B cell (primary cell): Measurements from ENCODE around the gene TPCN1. TPM values are rescaled to one million over a fixed set of nuclear protein-coding genes. Genes with fewer than 3 reads are reported as not detected.
A peak's percentile ranks its signal among the peaks of the same experiment; 100 is the strongest.

Experiments
- ATAC-seq: fragments of 200-7000 bp; cut with Tn5 transposase; one replicate; pipeline ENCODE4 v1.10.0; 2021; ENCODE audit warnings: low read depth, mild to moderate bottlenecking, moderate number of reproducible peaks, moderate library complexity
- CTCF ChIA-PET: fragments of 350-600 bp; sonication (Branson Sonifier 250); formaldehyde crosslinking; loops from one replicate; lab custom pipeline; 2021; ENCODE audit warnings: antibody characterized with exemption, inconsistent platforms; lab: Charles Lee
- POLR2A ChIA-PET: fragments of 350-600 bp; sonication (Branson Sonifier 250); formaldehyde crosslinking; loops from one replicate; lab custom pipeline; 2021; ENCODE audit warnings: antibody characterized with exemption; lab: Charles Lee
- DNase-seq: peaks from one replicate; pipeline ENCODE4 v3.0.0; 2013
- H2AFZ ChIP-seq: 2 replicates; pipeline ENCODE4 v1.6.1; 2012; ENCODE audit warnings: mild to moderate bottlenecking, low read depth, low read length; ENCODE audit not compliant: insufficient read depth, poor library complexity, severe bottlenecking
- H3K27ac ChIP-seq, 2 donors: 1 replicate in 1 of 2; 2 replicates in 1 of 2; pipeline ENCODE4 v1.5.1; 2012 to 2013; ENCODE audit warnings: low read length in 2 of 2, mild to moderate bottlenecking in 2 of 2, moderate library complexity in 1 of 2
- H3K27me3 ChIP-seq, 4 experiments: fragments of 200-600 bp in 1 of 4; sonication (generic) in 1 of 4; replicated peaks in 1 of 4; 1 replicate in 2 of 4; 2 replicates in 2 of 4; pipeline versions ENCODE4 v1.6.1 to v1.7.0; 2013 to 2016; ENCODE audit warnings: low read length in 3 of 4, mild to moderate bottlenecking in 2 of 4, mixed read lengths in 1 of 4, moderate library complexity in 1 of 4; ENCODE audit not compliant: insufficient read depth in 4 of 4, control insufficient read depth in 3 of 4; ENCODE audit errors: control extremely low read depth in 1 of 4
- H3K36me3 ChIP-seq, 2 experiments: replicated peaks in 1 of 2; 1 replicate in 1 of 2; 2 replicates in 1 of 2; pipeline versions ENCODE4 v1.6.1 to v1.7.1; 2013; ENCODE audit warnings: low read length in 1 of 2; ENCODE audit not compliant: insufficient read depth in 2 of 2, control insufficient read depth in 1 of 2; ENCODE audit errors: control extremely low read depth in 1 of 2, extremely low read depth in 1 of 2
- H3K4me1 ChIP-seq, 2 donors: fragments of 200-600 bp in 1 of 2; sonication (generic) in 1 of 2; 1 replicate in 1 of 2; 2 replicates in 1 of 2; pipeline versions ENCODE4 v1.5.1 to v1.6.1; 2013 to 2017; ENCODE audit warnings: low read length in 2 of 2; ENCODE audit not compliant: control insufficient read depth in 2 of 2, insufficient read depth in 2 of 2
- H3K4me2 ChIP-seq: replicated peaks from 2 replicates; pipeline ENCODE3; 2012; ENCODE audit warnings: mild to moderate bottlenecking, low read depth, low read length; ENCODE audit not compliant: poor library complexity, severe bottlenecking
- H3K4me3 ChIP-seq, 5 experiments: fragments of 200-600 bp in 1 of 5; sonication (generic) in 1 of 5; 1 replicate in 3 of 5; 2 replicates in 2 of 5; pipeline versions ENCODE4 v1.5.1 to v1.7.0; 2011 to 2016; ENCODE audit warnings: low read length in 4 of 5, mild to moderate bottlenecking in 4 of 5, low read depth in 2 of 5, control low read depth in 1 of 5, moderate library complexity in 1 of 5; ENCODE audit not compliant: insufficient read depth in 1 of 5; ENCODE audit errors: control extremely low read depth in 1 of 5, extremely low read depth in 1 of 5
- H3K79me2 ChIP-seq: fragments of 200-600 bp; sonication (generic); one replicate; pipeline ENCODE4 v1.6.0; 2016; ENCODE audit warnings: low read length; ENCODE audit not compliant: control insufficient read depth, insufficient read depth
- H3K9ac ChIP-seq: fragments of 200-600 bp; sonication (generic); 2 replicates; pipeline ENCODE4 v1.6.1; 2017; ENCODE audit warnings: mild to moderate bottlenecking, low read length, moderate library complexity
- H3K9me3 ChIP-seq, 3 donors: one replicate each; pipeline versions ENCODE4 v1.6.1 to v1.7.1; 2013; ENCODE audit warnings: low read length in 2 of 3; ENCODE audit not compliant: control insufficient read depth in 2 of 3, insufficient read depth in 1 of 3; ENCODE audit errors: control extremely low read depth in 1 of 3
- H4K20me1 ChIP-seq: 2 replicates; pipeline ENCODE4 v1.6.0; 2012; ENCODE audit warnings: mild to moderate bottlenecking, low read length; ENCODE audit not compliant: insufficient read depth, control insufficient read depth, poor library complexity, severe bottlenecking
- H3K27ac Mint-ChIP-seq: one replicate; pipeline ENCODE4 v1.8.0; 2021; ENCODE audit warnings: mixed read lengths
- H3K27me3 Mint-ChIP-seq: one replicate; pipeline ENCODE4 v1.8.0; 2021; ENCODE audit warnings: mixed read lengths
- H3K4me1 Mint-ChIP-seq: one replicate; pipeline ENCODE4 v1.8.0; 2021; ENCODE audit warnings: mixed read lengths
- H3K4me3 Mint-ChIP-seq: one replicate; pipeline ENCODE4 v1.8.0; 2021; ENCODE audit warnings: mixed read lengths
- H3K9me3 Mint-ChIP-seq: one replicate; pipeline ENCODE4 v1.8.0; 2022; ENCODE audit warnings: mixed read lengths; ENCODE audit not compliant: insufficient read depth
- CTCF ChIP-seq: fragments of 200-600 bp; IDR thresholded peaks from one replicate; pipeline ENCODE4 v1.8.0; 2022; ENCODE audit warnings: antibody characterized with exemption, mild to moderate bottlenecking
- EZH2 ChIP-seq: IDR thresholded peaks from 2 replicates; pipeline ENCODE4 v1.6.1; 2012; ENCODE audit warnings: borderline replicate concordance, low read depth, mild to moderate bottlenecking, moderate library complexity, low read length; ENCODE audit not compliant: insufficient read depth, poor library complexity, severe bottlenecking
- WGBS: methylation state at CpG from one replicate; pipeline ENCODE4 v1.1.5; 2013; ENCODE audit warnings: missing lambda C conversion rate; ENCODE audit not compliant: insufficient coverage; 5-methylcytosine and 5-hydroxymethylcytosine counted together
- intact Hi-C: fragments of 100-400 bp; cut with micrococcal nuclease; formaldehyde crosslinking; loops from one replicate; pipeline ENCODE4 v1.10.0; 2022
- polyA plus RNA-seq: library from polyadenylated mRNA; depleted of rRNA; stranded (reverse); fragments of >200 nt; gene quantifications from 2 replicates; pipeline ENCODE4 v1.2.3, GENCODE V29; 2012
- total RNA-seq, 2 donors: library from RNA; stranded (reverse); fragments of 120-200 nt in 1 of 2; gene quantifications; 1 replicate in 1 of 2; 2 replicates in 1 of 2; pipeline versions ENCODE4 v1.2.3 to v1.2.4, GENCODE V29; 2013 to 2022

The TPCN1 gene
- total and polyA plus RNA-seq, 2 donors (not counting 1 experiment from before 2014, with no cell fraction given), result 80.8 to 258 TPM

GRCh38 chr12:113257564-113257963 lies 36.3 kb downstream of the TPCN1 start:
- POLR2A ChIA-PET, result interaction anchor here (0.7 kb wide), 1 partner anchor 58 kb away, joined by 4 read pairs; no protein-coding TSS in a partner anchor
- H3K27me3 ChIP-seq, result no peaks in the 10 kb centered on the region
- peaks cover 0 to 18% (median 10%) of the 10 kb centered on the region in 3 donors for H3K9me3 ChIP-seq
- Mint-ChIP-seq H3K4me3 (no peak overlapping the region), H3K9me3 (peaks cover 8% of the 10 kb centered on the region), H3K27ac (no peak overlapping the region), H3K4me1 (peaks cover 24% of the 10 kb centered on the region), H3K27me3 (no peaks in the 10 kb centered on the region)
- ATAC-seq (no peak), DNase-seq (no peak)
- peaks cover 17 to 19% of the 10 kb centered on the region in 2 donors for H3K4me1 ChIP-seq
- no peak for TF ChIP-seq CTCF
- TF ChIP-seq EZH2, result no peak
- H3K27ac ChIP-seq, result no peak overlapping the region
- no peak overlapping the region for H3K4me2 ChIP-seq
- peaks cover 3 to 23% of the 10 kb centered on the region in 2 experiments for H3K36me3 ChIP-seq
- H2AFZ ChIP-seq, result no peak overlapping the region
- no peak overlapping the region for H3K9ac ChIP-seq
- CTCF ChIA-PET, result interaction anchor here (0.9 to 1.0 kb wide), 2 partner anchors 19 to 60 kb away, joined by 3 to 5 read pairs; no protein-coding TSS in a partner anchor
- peaks cover 8% of the 10 kb centered on the region for H3K79me2 ChIP-seq
- no peak overlapping the region for H3K4me3 ChIP-seq
- intact Hi-C loops, result no loop called here
- H4K20me1 ChIP-seq, result peaks cover 4% of the 10 kb centered on the region

GRCh38 chr12:113260127-113260526 lies 38.9 kb downstream of the TPCN1 start:
- Histone ChIP-seq H3K4me3 (no peak overlapping the region), H3K79me2 (peaks cover 9% of the 10 kb centered on the region), H3K36me3 (peaks cover 5 to 16% of the 10 kb centered on the region in 2 experiments), H4K20me1 (no peaks in the 10 kb centered on the region), H2AFZ (no peak overlapping the region), H3K9me3 (peaks cover 0 to 5% (median 0%) of the 10 kb centered on the region in 3 donors), H3K27me3 (no peaks in the 10 kb centered on the region), H3K4me1 (peaks cover 17 to 20% of the 10 kb centered on the region in 2 donors), H3K27ac (peak overlapping the region in 1 of 2 donors; percentile 25), H3K4me2 (no peak overlapping the region), H3K9ac (no peak overlapping the region)
- no peak for DNase-seq
- 81% methylated on average over 3 of the region's 5 CpGs for WGBS
- Mint-ChIP-seq H3K9me3 (no peaks in the 10 kb centered on the region), H3K27me3 (no peaks in the 10 kb centered on the region), H3K4me3 (no peak overlapping the region), H3K4me1 (peaks cover 24% of the 10 kb centered on the region), H3K27ac (peak overlapping the region; percentile 50)
- ChIA-PET CTCF (interaction anchor here (1.1 to 1.6 kb wide), 2 partner anchors 52 to 165 kb away, joined by 3 to 5 read pairs; no protein-coding TSS in a partner anchor), POLR2A (no interaction called here)
- intact Hi-C loops, result no loop called here
- no peak for ATAC-seq
- TF ChIP-seq CTCF (no peak), EZH2 (no peak)
